Measurements from ENCODE around the gene ACSBG1.
A peak's percentile ranks its signal among the peaks of the same experiment; 100 is the strongest.
"Not testable (repeated sequence)": the region's sequence is repeated elsewhere in the genome, so short reads cannot be mapped to it uniquely, and the experiment has no call there.

ACSBG1 gene

GRCh38 chr15:78251136-78251535 is 16.8 kb upstream of the ACSBG1 start:
- DNase-seq (ENCODE audit: low spot score), result no peak

GRCh38 chr15:78249131-78249530 is 14.8 kb upstream of the ACSBG1 start:
- no peak for DNase-seq (ENCODE audit: low spot score)

GRCh38 chr15:78247911-78248310 is 13.5 kb upstream of the ACSBG1 start:
- no peak for DNase-seq (ENCODE audit: low spot score)

- DNase-seq (ENCODE audit: low spot score), result not testable (repeated sequence)
These were observed 11.7 kb upstream of the ACSBG1 start for GRCh38 chr15:78245976-78246620.

- DNase-seq (ENCODE audit: low spot score), result not testable (repeated sequence)
These were observed 11.0 kb upstream of the ACSBG1 start for GRCh38 chr15:78245392-78245791.

GRCh38 chr15:78244893-78245292 is 10.5 kb upstream of the ACSBG1 start:
- no peak for DNase-seq (ENCODE audit: low spot score)

GRCh38 chr15:78244101-78244500 is 9.7 kb upstream of the ACSBG1 start:
- no peak for DNase-seq (ENCODE audit: low spot score)

- peak; percentile 51 for DNase-seq (ENCODE audit: low spot score)
These were observed 9.2 kb upstream of the ACSBG1 start for GRCh38 chr15:78243491-78243941.

- no peak for DNase-seq (ENCODE audit: low spot score)
These were observed 8.7 kb upstream of the ACSBG1 start for GRCh38 chr15:78243058-78243457.

GRCh38 chr15:78242128-78242527 is 7.8 kb upstream of the ACSBG1 start:
- peak; percentile 64 for DNase-seq (ENCODE audit: low spot score)

- DNase-seq (ENCODE audit: low spot score), result peak; percentile 77
These were observed 6.7 kb upstream of the ACSBG1 start for GRCh38 chr15:78241017-78241416.

GRCh38 chr15:78239811-78240210 is 5.4 kb upstream of the ACSBG1 start:
- no peak for DNase-seq (ENCODE audit: low spot score)

GRCh38 chr15:78237146-78237545 is 2.8 kb upstream of the ACSBG1 start:
- no peak for DNase-seq (ENCODE audit: low spot score)

GRCh38 chr15:78236491-78236890 is 2.1 kb upstream of the ACSBG1 start:
- DNase-seq (ENCODE audit: low spot score), result no peak

GRCh38 chr15:78233496-78233895 is 869 bp downstream of the ACSBG1 start:
- no peak for DNase-seq (ENCODE audit: low spot score)

- no peak for DNase-seq (ENCODE audit: low spot score)
These were observed 1.4 kb downstream of the ACSBG1 start for GRCh38 chr15:78232951-78233350.

- DNase-seq (ENCODE audit: low spot score), result no peak
These were observed 4.6 kb downstream of the ACSBG1 start for GRCh38 chr15:78229431-78230406.

GRCh38 chr15:78228356-78228996 is 5.9 kb downstream of the ACSBG1 start:
- no peak for DNase-seq (ENCODE audit: low spot score)

GRCh38 chr15:78225783-78226541 is 8.4 kb downstream of the ACSBG1 start:
- no peak for DNase-seq (ENCODE audit: low spot score)

- DNase-seq (ENCODE audit: low spot score), result no peak
These were observed 10.3 kb downstream of the ACSBG1 start for GRCh38 chr15:78224023-78224411.

- DNase-seq (ENCODE audit: low spot score), result no peak
These were observed 10.9 kb downstream of the ACSBG1 start for GRCh38 chr15:78223396-78224022.

All from pons (tissue), 1 donor.